K562 (cell line): Measurements from ENCODE around the gene NDUFS6. TPM values are rescaled to one million over a fixed set of nuclear protein-coding genes. Genes with fewer than 3 reads are reported as not detected.

ENCODE experiments used
- CHCHD3 ChIP-seq: fragments of 250-450 bp; sonication (Bioruptor Pico); IDR thresholded peaks from 2 replicates; pipeline ENCODE4 v2.1.2; 2022; ENCODE audit warnings: mild to moderate bottlenecking
- CHD1 ChIP-seq: fragments of 200-600 bp; sonication (generic); IDR thresholded peaks from one replicate; pipeline ENCODE4 v1.6.1; 2012; ENCODE audit warnings: mild to moderate bottlenecking, moderate library complexity, low read length, inconsistent platforms
- CHD4 ChIP-seq: fragments of 200-600 bp; sonication (generic); IDR thresholded peaks from 3 replicates; pipeline ENCODE4 v1.6.1; 2012; ENCODE audit warnings: low read depth, mild to moderate bottlenecking, mixed read lengths, low read length, inconsistent platforms; ENCODE audit not compliant: insufficient read depth, insufficient replicate concordance, poor library complexity, severe bottlenecking
- ELF1 ChIP-seq: fragments of 200-800 bp; sonication (Bioruptor generic); IDR thresholded peaks from 2 replicates; pipeline ENCODE4 v1.6.1; 2016; ENCODE audit warnings: missing genetic modification characterization, missing compliant biosample characterization
- GTF2A2 ChIP-seq: IDR thresholded peaks from 2 replicates; pipeline ENCODE4 v1.6.1; 2016; ENCODE audit warnings: mild to moderate bottlenecking, missing genetic modification characterization, missing compliant biosample characterization
- HNRNPL ChIP-seq: fragments of 200-400 bp; formaldehyde crosslinking; IDR thresholded peaks from 2 replicates; pipeline ENCODE4 v1.6.1; 2017; ENCODE audit warnings: low read depth, mild to moderate bottlenecking, low read length
- HSF4 ChIP-seq: fragments of 250-450 bp; sonication (Bioruptor Pico); IDR thresholded peaks from 2 replicates; pipeline ENCODE4 v2.1.2; 2022; ENCODE audit warnings: mild to moderate bottlenecking, moderate library complexity, borderline replicate concordance
- KAT8 ChIP-seq: fragments of 450-650 bp; IDR thresholded peaks from 2 replicates; pipeline ENCODE4 v1.6.1; 2016; ENCODE audit warnings: low read depth, mild to moderate bottlenecking
- SAP30 ChIP-seq: fragments of 200-600 bp; sonication (generic); IDR thresholded peaks from 2 replicates; pipeline ENCODE4 v1.6.1; 2012; ENCODE audit warnings: borderline replicate concordance, low read depth, mild to moderate bottlenecking, moderate library complexity, low read length, control low read depth, inconsistent platforms; ENCODE audit not compliant: insufficient read depth, poor library complexity, severe bottlenecking
- SMARCA5 ChIP-seq: fragments of 450-650 bp; IDR thresholded peaks from 2 replicates; pipeline ENCODE4 v1.6.1; 2016
- ZBTB26 ChIP-seq: fragments of 450-650 bp; formaldehyde crosslinking; IDR thresholded peaks from 2 replicates; pipeline ENCODE4 v1.4.0; 2022; ENCODE audit warnings: missing genetic modification characterization
- ZNF253 ChIP-seq: fragments of 250-450 bp; sonication (Bioruptor Pico); conservative IDR thresholded peaks from 2 replicates; pipeline ENCODE4 v1.6.1; 2021; ENCODE audit warnings: mild to moderate bottlenecking
- ZNF316 ChIP-seq: fragments of 450-650 bp; IDR thresholded peaks from 2 replicates; pipeline ENCODE4 v1.6.1; 2016
- ZNF586 ChIP-seq: fragments of 450-650 bp; formaldehyde crosslinking; conservative IDR thresholded peaks from 2 replicates; pipeline ENCODE4 v1.4.0; 2020; ENCODE audit warnings: mild to moderate bottlenecking, moderate library complexity
- polyA plus RNA-seq, 8 experiments: library from polyadenylated mRNA; depleted of rRNA in 4 of 8; stranded (reverse) in 5 of 8; unstranded in 3 of 8; fragments of >200 nt; fragmentation: Nextera tagmentation in 2 of 8; fragmentation: Illumina TruSeq in 1 of 8; extraction: Ambion mirVana in 2 of 8; extraction: Trizol in 1 of 8; gene quantifications; 2 replicates each; pipeline versions ENCODE4 v1.2.1 to v1.2.3, GENCODE V29; 2011 to 2014; ENCODE audit warnings: inconsistent platforms in 1 of 8, missing spikeins in 1 of 8
- total RNA-seq, 7 experiments: library from RNA; depleted of rRNA in 6 of 7; stranded (reverse); fragments of >200 nt in 6 of 7; fragmentation: Illumina TruSeq in 2 of 7; extraction: Trizol in 2 of 7; gene quantifications; 2 replicates each; pipeline versions ENCODE4 v1.2.1 to v1.2.3, GENCODE V29; 2011 to 2021; ENCODE audit warnings: low replicate concordance in 1 of 7
- TF ChIP-seq, protein P1 (sequence below): sonication (generic); formaldehyde crosslinking; IDR thresholded peaks from 2 replicates; pipeline ENCODE4 v1.8.0; 2022; ENCODE audit warnings: mild to moderate bottlenecking, missing genetic modification reagents
- TF ChIP-seq, protein P2 (sequence below): fragments of 250-450 bp; sonication (Bioruptor Pico); IDR thresholded peaks from 2 replicates; pipeline ENCODE4 v1.5.0; 2022; ENCODE audit warnings: mild to moderate bottlenecking
- TF ChIP-seq, protein P3 (sequence below): sonication (generic); formaldehyde crosslinking; IDR thresholded peaks from 2 replicates; pipeline ENCODE4 v1.8.1; 2023; ENCODE audit warnings: mild to moderate bottlenecking, missing genetic modification reagents

NDUFS6 gene
- total and polyA plus RNA-seq, 9 of the 15 experiments (the other 6 are each of a cell fraction or from before 2014, with no cell fraction given): 36.1 to 291 (median 77.0) TPM

- TF ChIP-seq, protein P1, sequence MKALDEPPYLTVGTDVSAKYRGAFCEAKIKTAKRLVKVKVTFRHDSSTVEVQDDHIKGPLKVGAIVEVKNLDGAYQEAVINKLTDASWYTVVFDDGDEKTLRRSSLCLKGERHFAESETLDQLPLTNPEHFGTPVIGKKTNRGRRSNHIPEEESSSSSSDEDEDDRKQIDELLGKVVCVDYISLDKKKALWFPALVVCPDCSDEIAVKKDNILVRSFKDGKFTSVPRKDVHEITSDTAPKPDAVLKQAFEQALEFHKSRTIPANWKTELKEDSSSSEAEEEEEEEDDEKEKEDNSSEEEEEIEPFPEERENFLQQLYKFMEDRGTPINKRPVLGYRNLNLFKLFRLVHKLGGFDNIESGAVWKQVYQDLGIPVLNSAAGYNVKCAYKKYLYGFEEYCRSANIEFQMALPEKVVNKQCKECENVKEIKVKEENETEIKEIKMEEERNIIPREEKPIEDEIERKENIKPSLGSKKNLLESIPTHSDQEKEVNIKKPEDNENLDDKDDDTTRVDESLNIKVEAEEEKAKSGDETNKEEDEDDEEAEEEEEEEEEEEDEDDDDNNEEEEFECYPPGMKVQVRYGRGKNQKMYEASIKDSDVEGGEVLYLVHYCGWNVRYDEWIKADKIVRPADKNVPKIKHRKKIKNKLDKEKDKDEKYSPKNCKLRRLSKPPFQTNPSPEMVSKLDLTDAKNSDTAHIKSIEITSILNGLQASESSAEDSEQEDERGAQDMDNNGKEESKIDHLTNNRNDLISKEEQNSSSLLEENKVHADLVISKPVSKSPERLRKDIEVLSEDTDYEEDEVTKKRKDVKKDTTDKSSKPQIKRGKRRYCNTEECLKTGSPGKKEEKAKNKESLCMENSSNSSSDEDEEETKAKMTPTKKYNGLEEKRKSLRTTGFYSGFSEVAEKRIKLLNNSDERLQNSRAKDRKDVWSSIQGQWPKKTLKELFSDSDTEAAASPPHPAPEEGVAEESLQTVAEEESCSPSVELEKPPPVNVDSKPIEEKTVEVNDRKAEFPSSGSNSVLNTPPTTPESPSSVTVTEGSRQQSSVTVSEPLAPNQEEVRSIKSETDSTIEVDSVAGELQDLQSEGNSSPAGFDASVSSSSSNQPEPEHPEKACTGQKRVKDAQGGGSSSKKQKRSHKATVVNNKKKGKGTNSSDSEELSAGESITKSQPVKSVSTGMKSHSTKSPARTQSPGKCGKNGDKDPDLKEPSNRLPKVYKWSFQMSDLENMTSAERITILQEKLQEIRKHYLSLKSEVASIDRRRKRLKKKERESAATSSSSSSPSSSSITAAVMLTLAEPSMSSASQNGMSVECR (CRISPR knock-in tag): peak; percentile 69
- TF ChIP-seq, protein P2, sequence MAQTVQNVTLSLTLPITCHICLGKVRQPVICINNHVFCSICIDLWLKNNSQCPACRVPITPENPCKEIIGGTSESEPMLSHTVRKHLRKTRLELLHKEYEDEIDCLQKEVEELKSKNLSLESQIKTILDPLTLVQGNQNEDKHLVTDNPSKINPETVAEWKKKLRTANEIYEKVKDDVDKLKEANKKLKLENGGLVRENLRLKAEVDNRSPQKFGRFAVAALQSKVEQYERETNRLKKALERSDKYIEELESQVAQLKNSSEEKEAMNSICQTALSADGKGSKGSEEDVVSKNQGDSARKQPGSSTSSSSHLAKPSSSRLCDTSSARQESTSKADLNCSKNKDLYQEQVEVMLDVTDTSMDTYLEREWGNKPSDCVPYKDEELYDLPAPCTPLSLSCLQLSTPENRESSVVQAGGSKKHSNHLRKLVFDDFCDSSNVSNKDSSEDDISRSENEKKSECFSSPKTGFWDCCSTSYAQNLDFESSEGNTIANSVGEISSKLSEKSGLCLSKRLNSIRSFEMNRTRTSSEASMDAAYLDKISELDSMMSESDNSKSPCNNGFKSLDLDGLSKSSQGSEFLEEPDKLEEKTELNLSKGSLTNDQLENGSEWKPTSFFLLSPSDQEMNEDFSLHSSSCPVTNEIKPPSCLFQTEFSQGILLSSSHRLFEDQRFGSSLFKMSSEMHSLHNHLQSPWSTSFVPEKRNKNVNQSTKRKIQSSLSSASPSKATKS (CRISPR knock-in tag): no peak
- TF ChIP-seq HSF4: no peak
- no peak for TF ChIP-seq ZNF586
- TF ChIP-seq ZNF253 (CRISPR knock-in tag): no peak
- TF ChIP-seq, protein P3, sequence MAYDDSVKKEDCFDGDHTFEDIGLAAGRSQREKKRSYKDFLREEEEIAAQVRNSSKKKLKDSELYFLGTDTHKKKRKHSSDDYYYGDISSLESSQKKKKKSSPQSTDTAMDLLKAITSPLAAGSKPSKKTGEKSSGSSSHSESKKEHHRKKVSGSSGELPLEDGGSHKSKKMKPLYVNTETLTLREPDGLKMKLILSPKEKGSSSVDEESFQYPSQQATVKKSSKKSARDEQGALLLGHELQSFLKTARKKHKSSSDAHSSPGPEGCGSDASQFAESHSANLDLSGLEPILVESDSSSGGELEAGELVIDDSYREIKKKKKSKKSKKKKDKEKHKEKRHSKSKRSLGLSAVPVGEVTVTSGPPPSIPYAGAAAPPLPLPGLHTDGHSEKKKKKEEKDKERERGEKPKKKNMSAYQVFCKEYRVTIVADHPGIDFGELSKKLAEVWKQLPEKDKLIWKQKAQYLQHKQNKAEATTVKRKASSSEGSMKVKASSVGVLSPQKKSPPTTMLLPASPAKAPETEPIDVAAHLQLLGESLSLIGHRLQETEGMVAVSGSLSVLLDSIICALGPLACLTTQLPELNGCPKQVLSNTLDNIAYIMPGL (CRISPR knock-in tag): peak; percentile 83; the same call in 1 of the 2 replicates
- TF ChIP-seq CHD4: no peak
- TF ChIP-seq SAP30: peak; percentile 82
- TF ChIP-seq CHD1: peak; percentile 96
- no peak for TF ChIP-seq CHCHD3 (CRISPR knock-in tag)
- no peak for TF ChIP-seq ZBTB26 (CRISPR knock-in tag)
- no peak for TF ChIP-seq ZNF316
- no peak for TF ChIP-seq SMARCA5
- TF ChIP-seq GTF2A2: peak; percentile 76
- no peak for TF ChIP-seq ELF1 (tag)
- TF ChIP-seq HNRNPL: peak; percentile 81; the same call in 1 of the 2 replicates
- TF ChIP-seq KAT8: peak; percentile 62; the same call in 1 of the 2 replicates
Observed at GRCh38 chr5:1801222-1801966, at the start of gene NDUFS6 (continued).
